DOHH2 (cell line): Measurements from ENCODE around the gene VSIG10L2.

Experiments
- EZH2phosphoT487 ChIP-seq: fragments of 200-600 bp; sonication (generic); IDR thresholded peaks from 2 replicates; pipeline ENCODE4 v1.6.1; 2017; ENCODE audit warnings: borderline replicate concordance, mild to moderate bottlenecking, antibody characterized with exemption, low read length, moderate library complexity, mixed read lengths
- TF ChIP-seq, protein P1 (sequence below): fragments of 200-600 bp; sonication (generic); IDR thresholded peaks from one replicate; pipeline ENCODE4 v1.5.1; 2014; ENCODE audit warnings: antibody characterized with exemption, mild to moderate bottlenecking, low read depth, low read length; ENCODE audit not compliant: poor library complexity, severe bottlenecking

- TF ChIP-seq, protein P1, sequence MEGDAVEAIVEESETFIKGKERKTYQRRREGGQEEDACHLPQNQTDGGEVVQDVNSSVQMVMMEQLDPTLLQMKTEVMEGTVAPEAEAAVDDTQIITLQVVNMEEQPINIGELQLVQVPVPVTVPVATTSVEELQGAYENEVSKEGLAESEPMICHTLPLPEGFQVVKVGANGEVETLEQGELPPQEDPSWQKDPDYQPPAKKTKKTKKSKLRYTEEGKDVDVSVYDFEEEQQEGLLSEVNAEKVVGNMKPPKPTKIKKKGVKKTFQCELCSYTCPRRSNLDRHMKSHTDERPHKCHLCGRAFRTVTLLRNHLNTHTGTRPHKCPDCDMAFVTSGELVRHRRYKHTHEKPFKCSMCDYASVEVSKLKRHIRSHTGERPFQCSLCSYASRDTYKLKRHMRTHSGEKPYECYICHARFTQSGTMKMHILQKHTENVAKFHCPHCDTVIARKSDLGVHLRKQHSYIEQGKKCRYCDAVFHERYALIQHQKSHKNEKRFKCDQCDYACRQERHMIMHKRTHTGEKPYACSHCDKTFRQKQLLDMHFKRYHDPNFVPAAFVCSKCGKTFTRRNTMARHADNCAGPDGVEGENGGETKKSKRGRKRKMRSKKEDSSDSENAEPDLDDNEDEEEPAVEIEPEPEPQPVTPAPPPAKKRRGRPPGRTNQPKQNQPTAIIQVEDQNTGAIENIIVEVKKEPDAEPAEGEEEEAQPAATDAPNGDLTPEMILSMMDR, result no peak
- no peak for TF ChIP-seq EZH2phosphoT487
Measured at GRCh38 chr11:125924384-125925007, 21.3 kb upstream of the VSIG10L2 start.
